ENCODE results near the gene NAALADL2. TPM values are rescaled to one million over a fixed set of nuclear protein-coding genes. Genes with fewer than 3 reads are reported as not detected.
A peak's percentile ranks its signal among the peaks of the same experiment; 100 is the strongest.

NAALADL2 gene
- total RNA-seq, 4 donors from 2014 or later: 3.8 to 20.3 (median 8.6) TPM

DNA sequence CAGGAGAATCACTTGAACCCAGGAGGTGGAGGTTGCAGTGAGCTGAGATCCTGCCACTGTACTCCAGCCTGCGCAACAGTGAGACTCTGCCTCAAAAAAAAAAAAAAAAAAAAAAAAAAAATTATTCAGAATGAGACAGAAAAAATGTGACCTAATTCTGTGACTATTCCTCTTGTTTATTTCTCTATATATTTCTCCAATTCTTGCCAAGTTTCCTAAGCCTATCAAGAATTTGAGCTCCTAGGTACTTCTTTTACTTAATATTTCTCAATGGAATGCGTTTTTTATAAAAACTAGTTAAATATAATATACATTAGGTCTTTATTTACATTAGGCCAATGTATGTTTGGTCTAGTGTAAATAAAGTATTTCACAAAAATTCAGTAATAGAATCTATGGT is 86.8 kb downstream of the NAALADL2 start:
- DNase-seq (ENCODE audit: extremely low spot score): no peak
- whole genome bisulfite sequencing: 82% methylated on average over 2 of the region's 2 CpGs
- Histone ChIP-seq H3K9me3 (peaks cover 0 to 8% (median 0%) of the 10 kb centered on the region in 4 donors), H3K4me1 (peaks cover 0 to 44% (median 25%) of the 10 kb centered on the region in 4 donors), H3K4me3 (no peak overlapping the region), H3K36me3 (no peaks in the 10 kb centered on the region), H3K27ac (replicated peaks in 1 of 4) (no peak overlapping the region), H3K27me3 (no peaks in the 10 kb centered on the region)
- intact Hi-C loops (cut with DNase I): no loop called here
- no peak for TF ChIP-seq CTCF (IDR thresholded peaks at IDR 0.05)
- no peak for TF ChIP-seq EP300 (IDR thresholded peaks at IDR 0.05)
- no peak for TF ChIP-seq POLR2AphosphoS5 (IDR thresholded peaks at IDR 0.05)
- TF ChIP-seq POLR2A (IDR thresholded peaks at IDR 0.05; ENCODE audit: low read depth): no peak

- H3K9me3 ChIP-seq: no peaks in the 10 kb centered on the region
- no peaks in the 10 kb centered on the region for H3K27me3 ChIP-seq
- peaks cover 0 to 47% (median 27%) of the 10 kb centered on the region in 4 donors for H3K4me1 ChIP-seq
- WGBS: 42% methylated on average over 2 of the region's 2 CpGs
- peak overlapping the region; percentile 41 to 53 (median 45) for H3K27ac ChIP-seq (replicated peaks in 1 of 4)
- intact Hi-C loops (cut with DNase I): no loop called here
- no peak overlapping the region for H3K4me3 ChIP-seq
- TF ChIP-seq POLR2AphosphoS5 (IDR thresholded peaks at IDR 0.05) (peak in 1 of 2 donors; percentile 65), EP300 (IDR thresholded peaks at IDR 0.05) (no peak)
- DNase-seq (ENCODE audit: extremely low spot score): no peak
- H3K36me3 ChIP-seq: no peaks in the 10 kb centered on the region
Observed at GRCh38 chr3:174949523-174949922, 90.4 kb downstream of the NAALADL2 start.

DNA sequence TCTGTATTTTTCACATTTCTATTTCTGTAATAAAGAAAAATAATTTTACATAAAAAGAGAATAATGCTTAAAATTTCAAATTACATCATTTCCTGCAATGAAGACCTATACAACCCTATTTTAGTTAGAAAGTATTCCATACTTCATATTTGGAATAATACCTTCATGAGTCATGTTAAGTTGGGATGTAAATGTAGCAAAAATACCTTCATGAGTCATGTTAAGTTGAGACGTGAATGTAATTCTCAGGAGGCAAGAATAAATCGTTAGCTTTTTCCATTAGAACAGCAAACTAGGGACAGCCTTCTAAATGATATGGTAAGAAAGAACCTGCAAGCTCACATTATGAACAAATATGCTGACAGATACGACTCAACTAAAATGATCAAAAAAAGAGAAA is 91.9 kb downstream of the NAALADL2 start:
- DNase-seq (ENCODE audit: extremely low spot score): no peak
- peaks cover 0 to 48% (median 31%) of the 10 kb centered on the region in 4 donors for H3K4me1 ChIP-seq
- intact Hi-C loops (cut with DNase I): no loop called here
- no peaks in the 10 kb centered on the region for H3K27me3 ChIP-seq
- TF ChIP-seq EP300 (IDR thresholded peaks at IDR 0.05) (no peak), CTCF (IDR thresholded peaks at IDR 0.05) (no peak), POLR2A (IDR thresholded peaks at IDR 0.05; ENCODE audit: low read depth) (no peak), POLR2AphosphoS5 (IDR thresholded peaks at IDR 0.05) (no peak)
- H3K4me3 ChIP-seq: no peak overlapping the region
- WGBS: 53% methylated on average over 3 of the region's 3 CpGs
- no peaks in the 10 kb centered on the region for H3K9me3 ChIP-seq
- peak overlapping the region in 2 of 4 donors; percentile 1 to 20 for H3K27ac ChIP-seq (replicated peaks in 1 of 4)
- no peaks in the 10 kb centered on the region for H3K36me3 ChIP-seq

- Histone ChIP-seq H3K4me3 (no peak overlapping the region), H3K27ac (replicated peaks in 1 of 4) (peak overlapping the region in 1 of 4 donors; percentile 20), H3K36me3 (no peaks in the 10 kb centered on the region), H3K9me3 (no peaks in the 10 kb centered on the region), H3K27me3 (no peaks in the 10 kb centered on the region), H3K4me1 (peaks cover 0 to 48% (median 31%) of the 10 kb centered on the region in 4 donors)
- DNase-seq (ENCODE audit: extremely low spot score): no peak
- WGBS: 93% methylated on average over 2 of the region's 2 CpGs
- intact Hi-C loops (cut with DNase I): no loop called here
- TF ChIP-seq EP300 (IDR thresholded peaks at IDR 0.05): no peak
- TF ChIP-seq CTCF (IDR thresholded peaks at IDR 0.05): no peak
- TF ChIP-seq POLR2A (IDR thresholded peaks at IDR 0.05; ENCODE audit: low read depth): no peak
- no peak for TF ChIP-seq POLR2AphosphoS5 (IDR thresholded peaks at IDR 0.05)
Observed at GRCh38 chr3:174951498-174952005, 92.4 kb downstream of the NAALADL2 start.

DNA sequence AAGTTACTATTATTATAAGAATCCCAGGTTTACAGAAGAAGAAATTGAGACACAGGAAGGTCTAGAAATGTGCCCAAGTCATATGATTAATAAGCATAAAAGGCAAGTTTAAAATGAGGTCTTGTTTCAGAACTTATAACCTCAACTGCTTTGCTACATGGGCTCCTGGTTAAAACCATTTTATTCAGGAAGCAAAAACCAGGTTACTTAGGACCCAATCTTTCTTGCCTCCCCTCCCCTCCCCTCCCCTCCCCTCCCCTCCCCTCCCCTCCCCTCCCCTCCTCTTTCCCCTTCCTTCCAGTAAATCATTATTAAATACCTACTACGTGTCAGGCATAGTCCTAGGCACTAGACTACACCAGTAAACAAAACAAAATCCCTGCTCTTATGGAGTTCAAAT is 93.9 kb downstream of the NAALADL2 start:
- intact Hi-C loops (cut with DNase I): no loop called here
- peaks cover 11 to 55% (median 38%) of the 10 kb centered on the region in 4 donors for H3K4me1 ChIP-seq
- TF ChIP-seq POLR2AphosphoS5 (IDR thresholded peaks at IDR 0.05): no peak
- TF ChIP-seq CTCF (IDR thresholded peaks at IDR 0.05): no peak
- TF ChIP-seq EP300 (IDR thresholded peaks at IDR 0.05): no peak
- TF ChIP-seq POLR2A (IDR thresholded peaks at IDR 0.05; ENCODE audit: low read depth): no peak
- no peak for DNase-seq (ENCODE audit: extremely low spot score)
- H3K27me3 ChIP-seq: no peaks in the 10 kb centered on the region
- WGBS: 75% methylated on average over 1 of the region's 1 CpG
- no peaks in the 10 kb centered on the region for H3K9me3 ChIP-seq
- H3K36me3 ChIP-seq: no peaks in the 10 kb centered on the region
- no peak overlapping the region for H3K27ac ChIP-seq (replicated peaks in 1 of 4)
- no peak overlapping the region for H3K4me3 ChIP-seq
